RWPE1 (cell line): ENCODE data around the gene MGAT4C.

Source experiments
- CTCF ChIA-PET: fragments of 350-600 bp; sonication (Branson Sonifier 250); formaldehyde crosslinking; extraction: SDS; loops from one replicate; lab custom pipeline; 2021; lab: Yijun Ruan, JAX
- POLR2A ChIA-PET: fragments of 400-600 bp; formaldehyde crosslinking; extraction: SDS; loops from one replicate; lab custom pipeline; 2020; ENCODE audit warnings: antibody characterized with exemption; ENCODE audit not compliant: low non-redundant PET; lab: Yijun Ruan, JAX
- DNase-seq: peaks from one replicate; pipeline ENCODE4 v3.0.0; 2012; ENCODE audit warnings: low spot score
- H3K27ac ChIP-seq: fragments of 450-650 bp; 2 replicates; pipeline ENCODE4 v1.5.1; 2017
- TF ChIP-seq, protein P1 (sequence below): fragments of 450-650 bp; conservative IDR thresholded peaks from 2 replicates; pipeline ENCODE4 v1.5.1; 2017; ENCODE audit warnings: low read depth, mild to moderate bottlenecking

Gene MGAT4C

DNA sequence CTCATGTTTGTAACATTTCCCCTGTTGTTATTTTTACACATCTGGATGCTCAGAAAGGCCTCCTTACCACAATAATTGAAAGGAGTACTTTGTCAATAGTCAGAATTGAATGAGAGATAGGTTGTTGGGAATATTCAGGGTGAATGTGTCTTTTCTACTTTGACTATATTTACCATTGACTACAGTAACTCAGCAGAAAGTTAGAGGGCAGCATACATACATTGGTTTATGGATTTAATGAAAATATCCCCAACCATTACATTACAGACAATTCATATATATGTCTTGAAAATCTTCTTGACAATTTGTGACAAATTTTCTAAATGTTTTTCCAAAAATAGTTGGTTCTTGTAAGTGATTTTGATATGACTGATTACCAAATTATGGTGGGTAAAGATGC, 284.4 kb downstream of the MGAT4C start:
- CTCF ChIA-PET: interaction anchor here (0.6 kb wide), 2 partner anchors 433 to 494 kb away, joined by 3 to 11 read pairs; no protein-coding TSS in a partner anchor
- no peak overlapping the region for H3K27ac ChIP-seq
- POLR2A ChIA-PET: no interaction called here
- TF ChIP-seq, protein P1, sequence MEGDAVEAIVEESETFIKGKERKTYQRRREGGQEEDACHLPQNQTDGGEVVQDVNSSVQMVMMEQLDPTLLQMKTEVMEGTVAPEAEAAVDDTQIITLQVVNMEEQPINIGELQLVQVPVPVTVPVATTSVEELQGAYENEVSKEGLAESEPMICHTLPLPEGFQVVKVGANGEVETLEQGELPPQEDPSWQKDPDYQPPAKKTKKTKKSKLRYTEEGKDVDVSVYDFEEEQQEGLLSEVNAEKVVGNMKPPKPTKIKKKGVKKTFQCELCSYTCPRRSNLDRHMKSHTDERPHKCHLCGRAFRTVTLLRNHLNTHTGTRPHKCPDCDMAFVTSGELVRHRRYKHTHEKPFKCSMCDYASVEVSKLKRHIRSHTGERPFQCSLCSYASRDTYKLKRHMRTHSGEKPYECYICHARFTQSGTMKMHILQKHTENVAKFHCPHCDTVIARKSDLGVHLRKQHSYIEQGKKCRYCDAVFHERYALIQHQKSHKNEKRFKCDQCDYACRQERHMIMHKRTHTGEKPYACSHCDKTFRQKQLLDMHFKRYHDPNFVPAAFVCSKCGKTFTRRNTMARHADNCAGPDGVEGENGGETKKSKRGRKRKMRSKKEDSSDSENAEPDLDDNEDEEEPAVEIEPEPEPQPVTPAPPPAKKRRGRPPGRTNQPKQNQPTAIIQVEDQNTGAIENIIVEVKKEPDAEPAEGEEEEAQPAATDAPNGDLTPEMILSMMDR: no peak
- DNase-seq: no peak

DNA sequence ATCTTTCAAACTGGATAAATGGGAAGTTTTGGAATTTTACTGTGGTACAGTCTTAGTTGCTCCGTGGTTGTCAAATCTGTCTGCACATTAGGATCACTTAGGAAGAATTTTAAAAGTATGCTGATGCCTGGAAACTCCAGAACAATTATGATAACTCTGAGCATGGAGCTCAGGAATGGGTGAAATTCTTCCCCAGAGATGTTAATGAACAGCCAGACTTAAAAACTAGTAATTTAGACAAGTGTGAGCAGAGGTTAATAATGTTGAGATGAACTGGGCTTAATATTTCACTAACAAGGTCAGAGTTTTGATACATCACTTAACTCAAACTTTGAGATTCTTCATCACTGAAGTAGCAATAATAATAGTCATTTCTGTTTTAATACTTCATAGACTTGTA, 287.6 kb downstream of the MGAT4C start:
- ChIA-PET CTCF (interaction anchor here (0.6 kb wide), 1 partner anchor 1707 kb away, joined by 3 read pairs; no protein-coding TSS in a partner anchor), POLR2A (no interaction called here)
- DNase-seq: no peak
- no peak overlapping the region for H3K27ac ChIP-seq
- TF ChIP-seq, protein P1: no peak

DNA sequence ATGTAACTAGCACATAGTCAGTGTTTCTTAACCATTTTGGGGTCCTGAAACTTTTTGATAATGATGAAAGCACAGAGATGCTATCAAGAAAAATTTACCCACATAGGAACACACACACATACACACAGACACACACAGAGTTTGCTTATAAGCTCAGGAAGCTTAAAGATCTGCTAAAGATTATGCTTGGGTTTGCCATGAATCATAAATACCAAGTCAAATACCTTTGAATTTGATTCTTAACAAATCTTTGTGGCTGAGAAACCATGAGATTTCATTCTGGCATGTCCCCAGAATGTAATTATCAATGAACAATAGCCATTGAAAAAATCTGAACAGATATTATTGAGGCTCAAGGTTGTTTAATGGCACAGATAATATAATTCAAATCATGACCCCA, 292.9 kb downstream of the MGAT4C start:
- TF ChIP-seq, protein P1: no peak
- no peak overlapping the region for H3K27ac ChIP-seq
- ChIA-PET CTCF (no interaction called here), POLR2A (no interaction called here)
- no peak for DNase-seq

DNA sequence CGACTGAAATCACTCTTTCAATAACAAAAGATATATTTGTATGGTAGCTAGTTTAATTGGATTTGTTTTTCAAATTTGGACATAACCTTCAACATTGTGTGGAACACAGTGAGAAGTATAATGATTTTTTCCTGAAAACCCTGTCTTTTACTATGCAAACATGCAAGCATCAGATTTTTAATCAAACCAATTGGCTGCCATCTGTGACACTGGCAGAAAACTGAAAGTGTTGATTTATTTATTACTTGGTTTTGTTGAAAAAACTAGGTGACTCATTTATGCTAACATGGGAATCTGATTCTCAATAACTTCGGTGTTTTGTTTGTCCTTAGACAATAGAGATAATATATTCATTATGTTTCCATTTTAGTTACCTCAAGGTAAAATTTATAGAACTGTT, 300.1 kb downstream of the MGAT4C start:
- POLR2A ChIA-PET: no interaction called here

DNA sequence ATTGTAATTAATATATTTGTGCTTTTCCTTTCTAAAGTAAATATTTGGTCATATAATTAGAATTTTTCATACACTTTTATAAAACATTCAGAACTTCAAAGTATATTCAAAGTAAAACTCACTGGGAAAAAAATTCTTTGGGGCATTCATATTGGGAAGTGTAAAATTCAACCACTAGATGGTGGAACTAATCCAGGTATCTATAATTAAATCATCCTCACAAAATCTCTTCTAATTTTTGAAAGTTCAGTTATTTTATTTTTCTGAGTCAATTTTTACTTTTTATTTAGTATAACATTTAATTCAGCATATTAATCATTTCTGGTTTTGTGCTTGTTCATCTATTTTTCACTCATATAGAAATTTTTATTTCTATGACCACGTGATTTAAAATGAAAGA, 301.1 kb downstream of the MGAT4C start:
- CTCF ChIA-PET: interaction anchor here (0.6 to 0.7 kb wide), 2 partner anchors 305 to 940 kb away, joined by 4 read pairs; no protein-coding TSS in a partner anchor
- TF ChIP-seq, protein P1: peak; percentile 30; the same call in 1 of the 2 replicates
- DNase-seq: peak; percentile 14
- no peak overlapping the region for H3K27ac ChIP-seq
- POLR2A ChIA-PET: no interaction called here

More for the DNA sequence above, 300.1 kb downstream of the MGAT4C start:
- CTCF ChIA-PET: interaction anchor here (0.6 kb wide), 1 partner anchor 1610 kb away, joined by 6 read pairs; no protein-coding TSS in a partner anchor
- no peak for DNase-seq
- TF ChIP-seq, protein P1: no peak
- no peak overlapping the region for H3K27ac ChIP-seq

DNA sequence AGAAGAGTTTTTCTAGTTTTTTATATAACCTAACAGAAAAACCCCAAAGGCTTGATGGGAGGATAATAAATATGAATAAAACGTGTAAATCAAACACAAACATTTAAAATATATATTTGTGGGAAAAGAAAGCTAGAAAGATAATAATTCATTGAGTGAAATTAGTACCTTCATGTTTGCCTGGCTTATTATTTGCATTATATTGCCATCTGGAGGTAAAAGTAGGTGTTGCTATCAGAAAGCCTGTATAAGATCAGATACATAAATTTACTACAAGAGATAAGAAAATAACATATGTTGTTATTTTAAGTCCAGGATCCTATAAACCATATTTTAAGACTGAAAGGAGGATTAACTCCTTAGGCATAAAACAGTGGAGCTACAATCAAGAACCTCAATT, 304.4 kb downstream of the MGAT4C start:
- H3K27ac ChIP-seq: no peak overlapping the region
- peak; percentile 10 for DNase-seq
- ChIA-PET CTCF (interaction anchor here (0.6 to 1.5 kb wide), 5 partner anchors 31 to 935 kb away, joined by 3 to 4 read pairs (median 3); no protein-coding TSS in a partner anchor), POLR2A (no interaction called here)
- TF ChIP-seq, protein P1: peak; percentile 52
